ENCODE results near the gene ATP9A.

GRCh38 chr20:51668515-51668914 is 99.7 kb downstream of the ATP9A start:
- no peak for TF ChIP-seq TAF1 (IDR thresholded peaks at IDR 0.05; ENCODE audit: low read depth, low read length)
- no peak for TF ChIP-seq POLR2A (IDR thresholded peaks at IDR 0.05; ENCODE audit: low read depth, low read length)
